Measurements from ENCODE around the gene TNFRSF19.

- TF ChIP-seq CTCF (conservative IDR thresholded peaks at IDR 0.05; ENCODE audit: low read length) = no peak
- no peak for TF ChIP-seq EZH2phosphoT487 (IDR thresholded peaks at IDR 0.05; ENCODE audit: borderline replicate concordance, low read depth, low read length)
Measured at GRCh38 chr13:23690668-23691067, 120.5 kb downstream of the TNFRSF19 start.

Measured in OCI-LY7 (cell line).